Neuronal stem cell (in vitro differentiated cells): Measurements from ENCODE around the gene KCNK7.

Experiments used
- DNase-seq: peaks from one replicate; pipeline ENCODE4 v3.0.0-alpha.2; 2013; ENCODE audit warnings: low spot score
- H2AFZ ChIP-seq: one replicate; pipeline ENCODE4 v1.6.1; 2013; ENCODE audit warnings: mild to moderate bottlenecking, low read length, inconsistent platforms
- H2AK5ac ChIP-seq: 2 replicates; pipeline ENCODE4 v1.6.1; 2013; ENCODE audit warnings: low read depth, mild to moderate bottlenecking, inconsistent platforms, low read length, moderate library complexity, mixed read lengths
- H2BK120ac ChIP-seq: 2 replicates; pipeline ENCODE4 v1.6.1; 2013; ENCODE audit warnings: low read depth, mild to moderate bottlenecking, inconsistent platforms, low read length, moderate library complexity, mixed read lengths
- H2BK12ac ChIP-seq: one replicate; pipeline ENCODE4 v1.6.1; 2013; ENCODE audit warnings: low read length, inconsistent platforms
- H2BK15ac ChIP-seq: 2 replicates; pipeline ENCODE4 v1.6.1; 2013; ENCODE audit warnings: mild to moderate bottlenecking, low read length, inconsistent platforms, mixed read lengths
- H2BK5ac ChIP-seq: one replicate; pipeline ENCODE4 v1.6.1; 2013; ENCODE audit warnings: inconsistent platforms, mild to moderate bottlenecking, low read length, moderate library complexity
- H3K14ac ChIP-seq: one replicate; pipeline ENCODE4 v1.6.1; 2013; ENCODE audit warnings: low read length, inconsistent platforms
- H3K18ac ChIP-seq: 2 replicates; pipeline ENCODE4 v1.6.1; 2013; ENCODE audit warnings: low read length, inconsistent platforms
- H3K23ac ChIP-seq: 2 replicates; pipeline ENCODE4 v1.6.1; 2013; ENCODE audit warnings: low read depth, mild to moderate bottlenecking, mixed read lengths, low read length, inconsistent platforms; ENCODE audit not compliant: poor library complexity
- H3K27ac ChIP-seq: replicated peaks from 3 replicates; pipeline ENCODE4 v1.5.1; 2013; ENCODE audit warnings: low read length, inconsistent platforms
- H3K27me3 ChIP-seq, 3 experiments: 2 replicates each; pipeline ENCODE4 v1.6.1; 2013; ENCODE audit warnings: low read length in 3 of 3, mild to moderate bottlenecking in 2 of 3, inconsistent platforms in 1 of 3, low read depth in 1 of 3, mixed read lengths in 1 of 3, moderate library complexity in 1 of 3; ENCODE audit not compliant: control insufficient read depth in 3 of 3, insufficient read depth in 3 of 3
- H3K36me3 ChIP-seq, 2 donors: replicated peaks in 1 of 2; 2 replicates each; pipeline ENCODE4 v1.6.1; 2013; ENCODE audit warnings: low read length in 2 of 2; ENCODE audit not compliant: control insufficient read depth in 2 of 2, insufficient read depth in 2 of 2
- H3K4ac ChIP-seq: 2 replicates; pipeline ENCODE4 v1.6.1; 2013; ENCODE audit warnings: inconsistent platforms, mild to moderate bottlenecking, low read length, moderate library complexity
- H3K4me1 ChIP-seq, 2 donors: 1 replicate in 1 of 2; 2 replicates in 1 of 2; pipeline ENCODE4 v1.6.1; 2013; ENCODE audit warnings: low read length in 2 of 2, low read depth in 1 of 2; ENCODE audit not compliant: control insufficient read depth in 2 of 2, insufficient read depth in 1 of 2
- H3K4me2 ChIP-seq: one replicate; pipeline ENCODE4 v1.6.1; 2013; ENCODE audit warnings: mild to moderate bottlenecking, low read length, inconsistent platforms; ENCODE audit not compliant: insufficient read depth, poor library complexity, severe bottlenecking
- H3K4me3 ChIP-seq, 2 donors: 2 replicates each; pipeline ENCODE4 v1.5.1; 2013; ENCODE audit warnings: low read length in 2 of 2, mild to moderate bottlenecking in 2 of 2, inconsistent platforms in 1 of 2, moderate library complexity in 1 of 2
- H3K79me1 ChIP-seq: one replicate; pipeline ENCODE4 v1.6.1; 2013; ENCODE audit warnings: low read depth, mild to moderate bottlenecking, inconsistent platforms, low read length, moderate library complexity
- H3K9ac ChIP-seq: one replicate; pipeline ENCODE4 v1.6.1; 2013; ENCODE audit warnings: mild to moderate bottlenecking, low read depth, low read length, inconsistent platforms; ENCODE audit not compliant: poor library complexity
- H3K9me3 ChIP-seq, 2 donors: replicated peaks in 1 of 2; 2 replicates each; pipeline versions ENCODE3 to v1.6.1; 2013; ENCODE audit warnings: low read length in 2 of 2, mild to moderate bottlenecking in 2 of 2, inconsistent platforms in 1 of 2, low read depth in 1 of 2, mixed read lengths in 1 of 2, moderate library complexity in 1 of 2; ENCODE audit not compliant: control insufficient read depth in 2 of 2, insufficient read depth in 1 of 2
- H4K8ac ChIP-seq: one replicate; pipeline ENCODE4 v1.6.1; 2013; ENCODE audit warnings: low read depth, mild to moderate bottlenecking, inconsistent platforms, low read length, moderate library complexity
- H4K91ac ChIP-seq: one replicate; pipeline ENCODE4 v1.6.1; 2013; ENCODE audit warnings: low read length, low read depth, mild to moderate bottlenecking, inconsistent platforms; ENCODE audit not compliant: poor library complexity
- WGBS, 2 donors: extraction: QIAGEN DNeasy Blood & Tissue Kit; methylation state at CpG; one replicate each; pipeline ENCODE4 v1.1.7; 2013; ENCODE audit warnings: missing lambda C conversion rate in 2 of 2, mixed read lengths in 1 of 2; ENCODE audit not compliant: insufficient read length in 2 of 2, insufficient replicate concordance in 1 of 2; ENCODE audit errors: extremely low coverage in 2 of 2; 5-methylcytosine and 5-hydroxymethylcytosine counted together

KCNK7 gene

DNA sequence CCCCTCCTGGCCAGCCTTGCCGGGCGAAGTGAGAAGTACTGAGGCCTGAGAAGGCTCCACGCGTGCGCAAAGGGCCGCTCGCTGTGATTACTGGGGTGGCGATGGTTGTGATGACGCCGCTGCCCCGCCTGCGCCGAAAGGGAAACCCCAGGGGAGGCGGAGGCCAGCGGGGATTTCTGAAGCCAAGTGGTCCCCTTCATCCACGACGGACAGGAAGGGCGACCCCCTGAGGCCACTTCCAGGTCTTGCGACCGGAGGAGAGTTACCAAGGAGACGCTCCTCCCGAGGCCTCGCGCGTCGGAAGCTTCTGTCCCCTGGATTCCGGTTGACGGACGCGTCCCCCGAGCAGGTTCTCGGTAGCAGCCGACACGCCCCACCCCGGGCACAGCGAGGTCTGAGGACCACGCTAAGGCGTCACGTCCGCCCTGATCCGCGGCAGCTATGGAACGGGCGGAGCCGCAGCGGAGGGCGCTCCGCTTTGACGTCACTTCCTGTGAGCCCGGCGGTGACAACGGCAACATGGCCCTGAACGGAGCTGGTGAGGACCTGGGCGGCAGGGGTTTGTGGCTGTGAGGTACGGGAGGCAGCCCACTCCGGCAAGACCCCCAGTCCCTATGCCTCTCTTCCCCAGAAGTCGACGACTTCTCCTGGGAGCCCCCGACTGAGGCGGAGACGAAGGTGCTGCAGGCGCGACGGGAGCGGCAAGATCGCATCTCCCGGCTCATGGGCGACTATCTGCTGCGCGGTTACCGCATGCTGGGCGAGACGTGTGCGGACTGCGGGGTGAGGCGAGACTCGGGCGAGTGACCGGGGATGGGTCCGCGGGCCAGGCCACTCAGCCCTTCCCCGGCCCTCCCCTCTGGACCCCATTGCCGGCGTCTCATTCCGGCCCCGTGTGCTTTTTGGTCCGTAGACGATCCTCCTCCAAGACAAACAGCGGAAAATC is 25.4 kb downstream of the KCNK7 start, which contains the start of gene ZNRD2:
TSS of gene ZNRD2 (plus strand) at position 505 of the 946 bp plus-strand sequence. CDS start at position 520, 15 bp downstream.
- Histone ChIP-seq H2BK5ac (peak within 1 kb of the TSS; percentile 57), H3K4me1 (peaks cover 30 to 32% of the 10 kb centered on the region in 2 donors), H2BK120ac (no peak within 1 kb of the TSS), H2AFZ (peak within 1 kb of the TSS; percentile 74), H3K27me3 (peaks cover 0 to 9% (median 3%) of the 10 kb centered on the region in 3 experiments), H3K9me3 (no peaks in the 10 kb centered on the region), H3K4me3 (peak within 1 kb of the TSS; percentile 80 to 92), H3K18ac (peak within 1 kb of the TSS; percentile 95), H3K4ac (no peak within 1 kb of the TSS), H2AK5ac (peak within 1 kb of the TSS; percentile 65), H4K91ac (no peak within 1 kb of the TSS), H3K36me3 (peaks cover 4 to 12% of the 10 kb centered on the region in 2 donors), H4K8ac (no peak within 1 kb of the TSS), H2BK12ac (no peak within 1 kb of the TSS), H3K27ac (peak within 1 kb of the TSS; percentile 96), H3K9ac (peak within 1 kb of the TSS; percentile 94), H2BK15ac (peak within 1 kb of the TSS; percentile 7), H3K23ac (peak within 1 kb of the TSS; percentile 94), H3K79me1 (peaks cover 7% of the 10 kb centered on the region), H3K14ac (peak within 1 kb of the TSS; percentile 85), H3K4me2 (peak within 1 kb of the TSS; percentile 88)
- no CpG with 5 or more reads among the region's 89 CpGs for WGBS, 2 donors
- DNase-seq: peak; percentile 98

DNA sequence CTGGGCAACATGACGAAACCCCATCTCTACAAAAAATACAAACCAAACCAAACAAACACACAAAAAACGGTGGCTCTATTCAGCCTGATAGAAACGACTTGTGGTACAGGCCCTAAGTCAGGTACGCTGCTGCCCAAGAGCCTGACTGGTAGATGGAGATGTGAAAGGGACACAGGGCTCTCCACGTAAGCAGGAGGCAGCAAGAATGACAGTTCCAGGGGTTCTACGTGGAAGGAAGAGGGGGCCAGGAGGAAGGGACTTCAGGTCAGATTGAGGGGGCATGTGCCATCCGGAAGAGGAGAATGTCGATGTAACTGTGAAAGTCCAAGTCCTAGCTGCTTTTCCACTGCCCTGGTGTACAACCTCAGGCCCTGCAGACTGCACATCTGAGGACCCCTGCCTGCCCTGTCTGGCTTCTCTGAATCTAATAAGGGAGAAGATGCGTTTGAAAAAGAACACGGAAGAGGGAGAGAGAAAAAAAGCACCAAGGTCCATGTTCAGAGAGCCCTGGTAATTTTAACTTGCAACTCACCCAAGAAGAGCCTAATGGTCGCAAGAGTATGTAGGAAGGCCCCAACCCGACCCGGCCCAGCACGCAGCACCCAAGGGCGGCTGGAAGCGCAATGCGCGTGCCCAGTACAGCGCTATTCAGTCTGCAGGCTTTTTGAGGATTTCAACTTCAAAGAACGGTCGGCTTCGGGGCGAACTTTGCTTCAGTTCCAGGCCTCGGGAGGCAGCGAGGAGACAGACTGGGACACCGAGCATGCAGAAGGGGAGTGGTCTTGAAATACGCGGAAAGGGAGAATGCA is 26.2 kb downstream of the KCNK7 start:
- peak overlapping the region; percentile 74 for H2AFZ ChIP-seq
- H3K27me3 ChIP-seq: peaks cover 0 to 2% (median 0%) of the 10 kb centered on the region in 3 experiments
- H3K79me1 ChIP-seq: peaks cover 7% of the 10 kb centered on the region
- H3K4ac ChIP-seq: no peak overlapping the region
- H3K23ac ChIP-seq: no peak overlapping the region
- H3K36me3 ChIP-seq: peaks cover 4 to 5% of the 10 kb centered on the region in 2 donors
- no peak overlapping the region for H2AK5ac ChIP-seq
- DNase-seq: no peak
- H3K27ac ChIP-seq: peak overlapping the region; percentile 96
- H3K4me3 ChIP-seq: peak overlapping the region; percentile 80 to 92
- no peak overlapping the region for H2BK12ac ChIP-seq
- H3K9me3 ChIP-seq: no peaks in the 10 kb centered on the region
- peak overlapping the region; percentile 7 for H2BK15ac ChIP-seq
- H4K8ac ChIP-seq: no peak overlapping the region
- H3K4me1 ChIP-seq: peaks cover 28 to 30% of the 10 kb centered on the region in 2 donors
- peak overlapping the region; percentile 57 for H2BK5ac ChIP-seq
- H3K4me2 ChIP-seq: peak overlapping the region; percentile 88
- peak overlapping the region; percentile 95 for H3K18ac ChIP-seq
- H2BK120ac ChIP-seq: no peak overlapping the region
- peak overlapping the region; percentile 94 for H3K9ac ChIP-seq
- no peak overlapping the region for H4K91ac ChIP-seq
- no CpG with 5 or more reads among the region's 28 CpGs for WGBS, 2 donors
- H3K14ac ChIP-seq: peak overlapping the region; percentile 3

DNA sequence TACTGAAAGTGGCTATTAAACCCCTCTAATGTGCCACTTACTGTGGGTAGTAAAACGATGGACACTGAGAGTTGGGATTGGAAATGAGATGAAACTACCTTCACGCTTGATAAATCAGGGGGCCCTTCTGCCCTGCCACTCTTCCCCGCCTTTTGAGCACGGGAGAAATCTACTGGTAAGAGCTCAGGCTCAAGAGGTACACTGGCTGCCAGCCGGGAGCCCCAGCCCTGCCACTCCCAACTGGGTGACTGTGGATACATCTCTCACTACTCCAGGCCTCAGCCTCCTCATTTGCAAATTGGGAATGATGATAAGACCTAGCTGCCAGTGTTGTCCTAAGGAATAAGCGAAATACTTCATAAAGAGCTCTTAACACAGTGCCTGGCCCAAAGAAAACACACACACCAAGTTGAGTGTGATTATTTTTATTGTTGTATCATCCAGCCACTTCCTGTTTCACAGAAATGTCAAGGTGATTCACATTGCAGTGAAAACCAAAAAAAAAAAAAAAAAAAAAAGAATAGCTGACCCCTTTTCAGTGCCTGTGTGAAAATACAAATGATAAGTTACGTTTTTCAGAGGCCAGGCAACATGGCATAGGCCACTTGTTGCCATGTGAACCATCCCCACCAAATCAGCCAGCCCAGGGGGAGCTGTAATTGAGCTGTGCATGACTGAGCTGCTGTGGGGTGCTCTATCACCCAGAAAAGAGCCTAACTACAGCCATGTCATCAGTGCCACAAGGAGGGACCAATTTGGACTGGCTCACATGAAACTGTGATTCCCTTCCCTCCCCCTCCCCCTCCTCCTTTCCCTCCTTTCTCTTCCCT is 29.8 kb downstream of the KCNK7 start:
- DNase-seq: no peak
- H2BK120ac ChIP-seq: no peak overlapping the region
- no peak overlapping the region for H2BK15ac ChIP-seq
- no peaks in the 10 kb centered on the region for H3K79me1 ChIP-seq
- no peak overlapping the region for H3K14ac ChIP-seq
- H2BK5ac ChIP-seq: no peak overlapping the region
- H4K91ac ChIP-seq: no peak overlapping the region
- H4K8ac ChIP-seq: no peak overlapping the region
- H2BK12ac ChIP-seq: no peak overlapping the region
- no peak overlapping the region for H3K4me2 ChIP-seq
- no peaks in the 10 kb centered on the region for H3K36me3 ChIP-seq
- no peak overlapping the region for H3K9ac ChIP-seq
- H3K9me3 ChIP-seq: no peaks in the 10 kb centered on the region
- H2AK5ac ChIP-seq: no peak overlapping the region
- no peak overlapping the region for H3K27ac ChIP-seq
- H3K23ac ChIP-seq: no peak overlapping the region
- no peak overlapping the region for H3K4ac ChIP-seq
- H3K4me1 ChIP-seq: peaks cover 18 to 19% of the 10 kb centered on the region in 2 donors
- H2AFZ ChIP-seq: no peak overlapping the region
- no peak overlapping the region for H3K4me3 ChIP-seq
- no peaks in the 10 kb centered on the region for H3K27me3 ChIP-seq
- H3K18ac ChIP-seq: no peak overlapping the region
- WGBS, 2 donors: no CpG with 5 or more reads among the region's 7 CpGs
